Keratinocyte (primary cell): Measurements from ENCODE around the gene STON1.
"Not testable (repeated sequence)": the region's sequence is repeated elsewhere in the genome, so short reads cannot be mapped to it uniquely, and the experiment has no call there.

Experiments
- CTCF ChIP-seq, 3 experiments: IDR thresholded peaks in 1 of 3; conservative IDR thresholded peaks in 1 of 3; optimal IDR thresholded peaks in 1 of 3; 2 replicates in 2 of 3; 3 replicates in 1 of 3; pipeline versions ENCODE3 to v1.5.1; 2011; ENCODE audit warnings: low read length in 3 of 3, mild to moderate bottlenecking in 3 of 3, moderate library complexity in 2 of 3, control low read depth in 1 of 3, inconsistent platforms in 1 of 3; ENCODE audit not compliant: insufficient read depth in 2 of 3; ENCODE audit errors: extremely low read depth in 1 of 3
- EZH2 ChIP-seq: IDR thresholded peaks from one replicate; pipeline ENCODE4 v1.6.1; 2012; ENCODE audit warnings: inconsistent platforms, mild to moderate bottlenecking, low read length, moderate library complexity

- TF ChIP-seq EZH2; CTCF (optimal IDR thresholded peaks at IDR 0.05 in 1 of 3, IDR thresholded peaks at IDR 0.05 in 1 of 3, conservative IDR thresholded peaks at IDR 0.05 in 1 of 3; ENCODE audit: extremely low read depth in 1 of 3, insufficient read depth in 2 of 3, low read length in 3 of 3): not testable (repeated sequence)
Measured at GRCh38 chr2:48622691-48623090, 92.7 kb downstream of the STON1 start.
